GM21526 (cell line): Measurements from ENCODE around the gene PER1.

Experiments used
- ATAC-seq: cut with Tn5 transposase; IDR thresholded peaks from one replicate; pipeline ENCODE4 v1.9.1; 2021; ENCODE audit warnings: moderate library complexity; ENCODE audit not compliant: unreplicated experiment, low FRiP score

The PER1 gene

GRCh38 chr17:8142887-8143580 is 9.2 kb downstream of the PER1 start:
- no peak for ATAC-seq

DNA sequence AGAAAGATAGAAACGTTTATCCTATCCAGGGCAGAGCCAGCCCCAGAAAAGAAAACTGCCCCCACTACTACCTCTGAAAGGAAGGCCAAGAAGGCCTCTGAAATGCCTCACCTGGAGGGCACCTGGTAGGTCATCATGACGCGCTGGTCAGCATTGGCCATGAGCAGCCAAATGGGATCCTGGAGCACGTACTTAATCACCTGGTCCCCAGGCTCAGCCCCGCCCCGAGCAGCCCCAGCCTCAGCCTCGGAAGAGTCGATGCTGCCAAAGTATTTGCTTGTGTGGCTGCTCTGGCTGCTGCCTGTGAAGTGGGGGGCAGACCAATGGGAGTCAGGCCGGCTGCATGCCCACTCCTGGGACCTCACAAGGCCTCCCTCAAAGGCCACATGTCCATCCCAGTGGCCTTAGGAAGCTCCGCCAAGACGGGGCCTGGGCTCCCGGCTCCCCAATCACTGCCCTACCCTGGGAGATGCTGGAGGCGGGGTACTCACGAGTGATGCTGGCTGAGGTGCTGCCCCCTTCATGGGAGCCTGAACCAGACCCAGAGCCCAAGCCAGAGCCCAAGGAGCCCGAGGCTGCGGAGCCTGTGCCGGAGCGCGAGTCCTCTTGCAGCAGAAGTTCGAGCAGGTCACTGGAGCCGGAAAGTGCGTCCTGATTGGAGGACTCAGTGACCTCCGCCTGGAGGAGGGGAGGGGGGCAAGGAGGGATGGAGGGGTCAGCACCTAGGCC is 9.9 kb downstream of the PER1 start:
- ATAC-seq: no peak

DNA sequence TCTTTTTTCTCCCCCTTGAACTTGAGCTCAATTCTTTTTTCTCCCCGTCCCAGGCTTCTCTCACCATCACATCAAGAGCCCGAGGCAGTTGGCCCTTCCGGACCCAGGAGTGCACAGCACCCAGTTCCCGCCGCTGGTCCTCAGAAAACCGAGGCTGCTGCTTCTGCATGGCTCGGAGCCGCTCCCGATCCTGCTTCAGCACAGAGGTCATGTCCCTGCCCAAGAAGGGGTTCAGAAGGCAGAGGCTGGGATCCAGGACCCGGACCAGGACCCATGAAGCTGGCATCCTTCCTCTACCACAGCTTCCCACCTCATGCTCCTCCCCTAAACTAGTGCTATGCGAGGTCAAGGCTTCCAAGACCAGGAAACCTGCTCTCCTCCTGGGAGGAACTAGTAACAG is 10.5 kb downstream of the PER1 start:
- ATAC-seq: no peak

- no peak for ATAC-seq
Observed at GRCh38 chr17:8141045-8141444, 11.2 kb downstream of the PER1 start.

- no peak for ATAC-seq
Observed at GRCh38 chr17:8140065-8141029, 11.9 kb downstream of the PER1 start.

DNA sequence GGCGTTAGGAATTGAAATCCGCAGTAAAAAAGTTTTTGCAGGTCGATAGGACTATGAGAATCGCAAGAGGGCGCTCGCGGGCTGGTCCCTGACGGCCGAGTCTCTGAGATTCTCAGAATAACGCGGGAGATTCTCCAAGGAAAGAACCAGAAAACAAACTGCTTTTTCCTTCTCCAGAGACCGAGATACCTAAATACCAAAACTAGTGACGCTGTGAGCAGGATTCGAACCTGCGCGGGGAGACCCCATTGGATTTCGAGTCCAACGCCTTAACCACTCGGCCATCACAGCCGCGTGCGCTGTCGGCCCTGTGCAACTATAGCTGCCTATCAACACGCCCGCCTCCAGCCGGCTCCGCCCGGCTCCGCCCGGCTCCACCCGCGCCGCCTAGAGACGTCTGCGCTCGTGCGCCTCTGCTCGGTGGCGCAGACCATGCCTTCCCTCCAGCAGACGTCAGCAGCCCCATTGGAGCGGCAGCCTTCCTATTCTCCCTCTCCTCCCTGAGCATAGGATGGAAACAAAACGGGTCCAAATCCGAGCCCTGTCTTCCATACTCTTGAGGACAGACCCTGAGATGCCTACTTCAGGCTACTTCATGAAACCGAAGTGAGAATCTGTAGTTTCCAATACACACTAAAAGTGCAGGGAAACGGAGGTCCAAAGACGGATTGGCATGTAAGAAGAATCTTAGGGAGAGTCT is 13.4 kb downstream of the PER1 start:
- peak; percentile 71 for ATAC-seq

DNA sequence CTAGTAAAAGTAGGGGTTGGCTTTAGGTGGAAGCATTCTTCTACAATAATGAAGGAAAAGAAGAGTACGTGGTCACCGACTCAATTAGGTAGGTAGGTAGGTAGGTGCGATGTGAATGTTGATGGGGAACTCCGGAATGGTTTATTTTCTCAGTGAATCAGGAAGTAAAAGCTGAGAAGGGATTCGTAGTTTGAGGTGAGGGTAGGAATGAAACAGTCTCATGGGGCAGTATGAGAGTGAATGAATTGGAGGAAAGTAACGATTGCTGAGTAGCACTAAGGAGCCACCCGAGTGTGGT is 13.9 kb downstream of the PER1 start:
- ATAC-seq: no peak

DNA sequence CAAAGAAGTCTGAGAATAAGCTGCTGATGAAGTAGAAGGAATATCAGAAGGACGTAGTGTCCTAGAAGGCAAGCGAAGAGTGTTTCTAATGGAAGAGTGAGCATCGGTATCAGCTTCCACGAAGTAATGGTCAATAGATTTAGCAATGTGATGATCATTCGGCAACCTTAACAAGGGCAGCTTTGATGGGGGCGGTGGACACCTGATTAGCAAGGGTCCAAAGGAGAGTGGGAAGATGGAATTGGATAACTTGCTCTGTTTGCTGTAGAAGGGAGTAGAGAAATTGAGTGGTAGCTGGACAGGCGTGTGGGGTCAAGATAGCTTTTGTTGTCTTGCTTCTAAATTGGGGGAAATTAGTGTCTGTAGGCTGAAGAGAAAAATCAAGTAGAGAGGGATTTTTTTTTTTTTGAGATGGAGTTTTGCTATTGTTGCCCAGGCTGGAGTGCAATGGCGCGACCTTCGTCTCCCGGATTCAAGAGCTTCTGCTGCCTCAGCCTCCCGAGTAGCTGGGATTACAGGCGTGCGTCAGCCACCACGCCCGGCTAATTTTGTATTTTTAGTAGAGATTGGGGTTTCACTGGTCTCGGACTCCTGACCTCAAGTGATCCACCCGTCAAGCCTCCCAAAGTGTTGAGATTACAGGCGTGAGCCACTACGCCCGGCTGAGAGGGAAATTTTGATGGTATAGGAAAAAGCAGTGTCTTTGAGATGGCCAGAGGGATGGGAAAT is 14.4 kb downstream of the PER1 start:
- no peak for ATAC-seq

DNA sequence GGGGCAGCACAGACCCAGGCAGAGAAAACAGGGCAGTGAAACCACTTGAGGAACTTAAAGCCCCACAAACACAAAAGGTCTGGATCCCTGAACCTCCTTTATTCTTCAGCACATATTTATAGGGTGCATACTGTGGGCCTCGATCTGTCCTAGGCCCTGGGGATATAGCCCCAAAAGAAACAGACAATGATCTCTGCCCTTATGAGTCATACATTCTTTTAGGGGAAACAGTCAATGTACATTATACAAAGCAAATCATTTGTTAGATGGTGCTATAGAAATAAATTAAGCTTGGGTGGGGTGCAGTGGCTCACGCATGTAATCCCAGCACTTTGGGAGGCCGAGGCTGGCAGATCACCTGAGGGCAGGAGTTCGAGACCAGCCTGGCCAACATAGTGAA is 18.3 kb downstream of the PER1 start:
- no peak for ATAC-seq

- no peak for ATAC-seq
Observed at GRCh38 chr17:8133399-8133798, 18.8 kb downstream of the PER1 start.

DNA sequence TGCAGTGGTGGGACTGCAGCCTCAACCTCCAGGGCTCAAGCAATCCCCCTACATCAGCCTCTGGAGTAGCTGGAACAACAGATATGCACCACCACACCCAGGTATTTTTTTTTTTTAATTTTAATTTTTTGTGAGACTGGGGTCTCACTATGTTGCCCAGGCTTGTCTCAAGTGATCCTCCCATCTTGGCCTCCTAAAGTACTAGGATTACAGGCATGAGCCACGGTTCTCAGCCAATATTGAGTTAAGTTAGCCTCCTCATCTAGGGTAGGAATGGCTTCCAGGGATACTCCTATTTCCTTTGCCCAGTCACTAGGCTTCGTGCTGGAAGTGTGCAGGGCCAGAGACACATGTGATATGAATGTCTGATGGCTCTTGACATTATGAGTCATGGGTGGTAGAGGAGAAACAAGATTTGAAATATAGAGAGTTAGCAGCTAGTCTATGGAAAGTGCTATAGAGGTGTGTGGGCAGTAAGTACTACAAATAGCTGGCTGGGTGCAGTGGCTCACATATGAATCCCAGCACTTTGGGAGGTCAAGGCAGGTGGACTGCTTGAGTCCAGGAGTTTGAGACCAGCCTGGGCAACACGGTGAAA is 20.3 kb downstream of the PER1 start:
- ATAC-seq: no peak

GRCh38 chr17:8128125-8128784 is 23.9 kb downstream of the PER1 start:
- ATAC-seq: no peak

- no peak for ATAC-seq
Observed at GRCh38 chr17:8126491-8127066, 25.6 kb downstream of the PER1 start.

DNA sequence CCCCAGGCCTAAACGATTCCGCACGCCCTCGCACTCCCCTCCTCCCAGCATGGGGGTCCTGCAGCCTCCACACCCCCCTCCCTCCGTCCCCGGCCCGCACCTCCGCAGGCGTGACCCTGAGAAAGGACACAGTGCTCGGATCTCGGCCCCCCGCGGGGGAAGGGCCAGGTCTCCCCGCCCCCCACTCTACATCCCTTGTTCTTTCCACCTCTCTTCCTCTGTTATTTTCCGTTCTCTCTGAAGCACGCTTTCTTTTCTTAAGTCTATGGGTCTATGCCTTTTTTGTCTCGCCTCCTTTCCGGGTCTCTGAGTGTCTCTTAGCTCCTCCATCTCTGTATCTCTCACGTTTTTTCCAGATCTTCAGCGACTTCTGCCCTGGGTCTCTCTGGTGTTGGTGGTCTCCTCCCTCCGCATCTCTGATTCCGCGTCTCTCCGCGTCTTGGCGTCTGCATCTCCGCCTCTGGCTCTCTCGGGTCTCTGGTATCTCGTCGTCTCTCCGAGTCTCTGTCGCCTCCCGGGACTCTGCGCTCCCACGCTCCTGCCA is 26.2 kb downstream of the PER1 start:
- ATAC-seq: no peak

- no peak for ATAC-seq
Observed at GRCh38 chr17:8125154-8125946, 26.9 kb downstream of the PER1 start.

DNA sequence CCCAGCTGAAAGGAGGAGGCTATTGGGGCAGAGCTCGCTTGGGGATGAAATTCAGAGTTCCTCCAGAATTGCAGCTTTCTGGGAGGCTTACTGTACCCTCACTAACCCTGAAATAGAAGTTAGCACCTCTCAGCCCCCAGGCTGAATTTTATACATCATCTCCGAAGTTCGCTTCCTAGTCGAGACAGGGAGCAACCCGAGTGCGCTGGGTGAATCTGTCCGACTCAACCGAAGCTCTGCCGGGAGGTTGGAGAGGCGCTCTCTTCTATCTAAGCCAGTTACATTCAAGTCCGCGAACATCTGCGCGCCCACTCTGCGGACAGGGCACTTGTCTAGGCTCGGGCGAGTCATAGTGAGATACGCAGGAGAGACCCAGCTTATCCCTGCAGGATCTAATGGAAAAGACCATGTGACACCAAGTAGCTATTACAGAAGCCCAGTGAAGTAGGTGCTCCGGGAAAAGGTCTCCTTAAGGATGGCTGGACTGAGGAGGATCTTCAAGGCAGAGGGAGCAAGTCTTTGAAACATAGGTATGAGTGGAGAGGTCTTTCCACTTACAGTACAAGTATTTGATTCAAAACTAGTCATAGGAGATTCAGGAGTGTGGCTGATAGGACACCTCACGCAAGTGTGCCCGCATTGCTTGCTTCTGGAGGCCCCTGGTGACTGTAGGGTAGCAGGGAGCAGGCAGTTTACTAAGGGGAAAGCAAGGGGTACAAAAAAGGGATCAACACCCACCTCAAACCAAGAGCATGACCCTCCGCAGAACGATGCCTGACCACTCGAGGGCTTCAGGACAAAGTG is 27.7 kb downstream of the PER1 start:
- ATAC-seq: no peak
